Epithelial cell of proximal tubule (primary cell): ENCODE measurements around the gene GPR15LG. TPM values are rescaled to one million over a fixed set of nuclear protein-coding genes. Genes with fewer than 3 reads are reported as not detected.
"Not testable (repeated sequence)": the region's sequence is repeated elsewhere in the genome, so short reads cannot be mapped to it uniquely, and the experiment has no call there.

ENCODE experiments used
- DNase-seq: peaks from one replicate; pipeline ENCODE4 v3.0.0-alpha.2; 2011; ENCODE audit warnings: low read depth
- H3K4me3 ChIP-seq: 2 replicates; pipeline ENCODE4 v1.5.1; 2011; ENCODE audit warnings: low read depth, mild to moderate bottlenecking, low read length
- total RNA-seq: library from RNA; depleted of rRNA; stranded (reverse); fragments of >200 nt; gene quantifications from 2 replicates; pipeline ENCODE4 v1.2.3, GENCODE V29; 2015
- TF ChIP-seq, protein P1 (sequence below): conservative IDR thresholded peaks from 2 replicates; pipeline ENCODE4 v1.5.1; 2012; ENCODE audit warnings: low read depth, mild to moderate bottlenecking, low read length

The GPR15LG gene
- total RNA-seq, 1 donor from 2014 or later, result not detected

DNA sequence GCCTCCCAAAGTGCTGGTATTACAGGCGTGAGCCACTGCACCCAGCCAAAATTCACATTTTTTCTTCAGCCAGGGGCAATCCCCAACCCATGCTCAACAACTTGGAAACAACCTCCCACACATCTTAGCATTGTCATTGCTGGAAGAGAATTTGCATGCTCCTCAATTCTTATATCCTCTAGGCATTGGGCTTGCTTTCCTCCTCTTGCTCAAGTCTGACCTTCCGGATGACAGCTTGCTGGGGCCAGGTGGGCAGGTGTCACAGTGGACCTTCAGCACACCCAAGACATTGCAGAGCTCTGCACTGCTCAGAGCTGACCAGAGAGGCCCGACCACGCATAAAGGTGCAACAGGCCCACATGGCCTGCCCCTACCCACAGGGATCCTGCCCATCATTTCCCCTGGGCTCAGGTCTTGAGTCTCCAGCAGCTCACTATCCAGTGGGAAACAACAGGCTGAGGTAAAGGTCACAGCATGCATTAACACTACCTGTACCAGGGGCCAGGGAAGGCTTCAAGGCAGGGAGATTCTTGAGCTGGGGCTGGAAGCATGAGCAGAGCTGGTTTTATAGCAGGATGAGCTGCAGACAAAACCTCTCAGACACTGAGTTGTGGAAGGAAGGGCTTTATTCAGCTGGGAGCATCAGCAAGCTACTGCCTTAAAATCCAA, 6.8 kb upstream of the GPR15LG start:
- TF ChIP-seq, protein P1, sequence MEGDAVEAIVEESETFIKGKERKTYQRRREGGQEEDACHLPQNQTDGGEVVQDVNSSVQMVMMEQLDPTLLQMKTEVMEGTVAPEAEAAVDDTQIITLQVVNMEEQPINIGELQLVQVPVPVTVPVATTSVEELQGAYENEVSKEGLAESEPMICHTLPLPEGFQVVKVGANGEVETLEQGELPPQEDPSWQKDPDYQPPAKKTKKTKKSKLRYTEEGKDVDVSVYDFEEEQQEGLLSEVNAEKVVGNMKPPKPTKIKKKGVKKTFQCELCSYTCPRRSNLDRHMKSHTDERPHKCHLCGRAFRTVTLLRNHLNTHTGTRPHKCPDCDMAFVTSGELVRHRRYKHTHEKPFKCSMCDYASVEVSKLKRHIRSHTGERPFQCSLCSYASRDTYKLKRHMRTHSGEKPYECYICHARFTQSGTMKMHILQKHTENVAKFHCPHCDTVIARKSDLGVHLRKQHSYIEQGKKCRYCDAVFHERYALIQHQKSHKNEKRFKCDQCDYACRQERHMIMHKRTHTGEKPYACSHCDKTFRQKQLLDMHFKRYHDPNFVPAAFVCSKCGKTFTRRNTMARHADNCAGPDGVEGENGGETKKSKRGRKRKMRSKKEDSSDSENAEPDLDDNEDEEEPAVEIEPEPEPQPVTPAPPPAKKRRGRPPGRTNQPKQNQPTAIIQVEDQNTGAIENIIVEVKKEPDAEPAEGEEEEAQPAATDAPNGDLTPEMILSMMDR, result no peak
- no peak for DNase-seq
- H3K4me3 ChIP-seq, result no peak overlapping the region

DNA sequence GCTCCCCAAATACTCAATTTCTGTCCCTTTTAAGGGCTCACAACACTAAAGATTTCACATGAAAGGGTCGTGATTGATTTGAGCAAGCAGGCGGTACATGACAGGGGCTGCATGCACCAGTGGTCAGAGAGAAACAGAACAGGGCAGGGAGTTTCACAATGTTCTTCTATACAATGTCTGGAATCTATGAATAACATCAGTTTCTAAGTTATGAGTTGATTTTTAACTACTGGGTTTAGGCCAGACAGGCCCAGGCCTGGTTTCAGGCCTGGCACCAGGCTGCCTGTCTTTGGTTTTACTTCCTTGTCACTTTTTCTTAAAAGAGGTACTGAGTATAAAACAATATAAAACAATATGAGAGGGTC, 6.3 kb upstream of the GPR15LG start:
- not testable (repeated sequence) for DNase-seq

DNA sequence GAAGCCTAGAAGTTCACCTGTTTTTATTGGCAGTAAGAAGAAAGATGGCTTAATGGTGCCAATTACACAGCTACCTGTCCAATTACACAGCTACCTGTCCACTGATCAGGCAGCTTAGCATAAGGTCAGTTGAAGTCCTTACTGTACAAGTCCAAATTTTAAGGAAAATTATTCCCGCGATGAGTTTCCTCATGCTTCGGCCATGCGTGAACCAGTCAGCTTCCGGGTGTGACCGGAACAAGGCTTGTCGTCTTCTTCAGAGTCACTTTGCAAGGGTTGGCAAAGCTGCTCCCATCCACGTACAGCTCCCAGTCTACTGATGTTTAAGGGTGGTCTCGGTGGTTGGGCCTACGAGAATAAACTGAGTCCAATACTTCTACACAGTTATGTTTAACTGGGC, 5.2 kb upstream of the GPR15LG start:
- not testable (repeated sequence) for DNase-seq
- peak overlapping the region; percentile 41 for H3K4me3 ChIP-seq

More for the DNA sequence above, 6.3 kb upstream of the GPR15LG start:
- H3K4me3 ChIP-seq, result not testable (repeated sequence)

DNA sequence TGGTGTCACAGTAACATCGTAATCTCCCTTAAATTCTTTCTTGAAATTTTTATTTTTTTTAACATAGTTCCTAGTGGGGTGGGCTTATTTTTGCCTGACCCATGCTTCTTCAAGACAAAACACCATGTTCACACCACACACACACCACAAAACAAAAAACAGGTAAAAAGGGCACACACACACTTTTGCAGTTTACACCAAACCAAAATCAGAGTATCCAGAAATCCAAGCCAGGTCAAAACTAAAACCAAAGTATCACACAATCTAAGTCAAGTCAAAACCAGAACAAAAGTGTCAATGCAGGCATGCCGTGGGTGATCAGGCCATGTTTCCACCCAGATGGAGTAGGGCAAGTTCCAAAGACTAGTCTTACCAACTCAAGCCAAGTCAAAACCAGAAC, 2.4 kb upstream of the GPR15LG start:
- peak overlapping the region; percentile 69 for H3K4me3 ChIP-seq

DNA sequence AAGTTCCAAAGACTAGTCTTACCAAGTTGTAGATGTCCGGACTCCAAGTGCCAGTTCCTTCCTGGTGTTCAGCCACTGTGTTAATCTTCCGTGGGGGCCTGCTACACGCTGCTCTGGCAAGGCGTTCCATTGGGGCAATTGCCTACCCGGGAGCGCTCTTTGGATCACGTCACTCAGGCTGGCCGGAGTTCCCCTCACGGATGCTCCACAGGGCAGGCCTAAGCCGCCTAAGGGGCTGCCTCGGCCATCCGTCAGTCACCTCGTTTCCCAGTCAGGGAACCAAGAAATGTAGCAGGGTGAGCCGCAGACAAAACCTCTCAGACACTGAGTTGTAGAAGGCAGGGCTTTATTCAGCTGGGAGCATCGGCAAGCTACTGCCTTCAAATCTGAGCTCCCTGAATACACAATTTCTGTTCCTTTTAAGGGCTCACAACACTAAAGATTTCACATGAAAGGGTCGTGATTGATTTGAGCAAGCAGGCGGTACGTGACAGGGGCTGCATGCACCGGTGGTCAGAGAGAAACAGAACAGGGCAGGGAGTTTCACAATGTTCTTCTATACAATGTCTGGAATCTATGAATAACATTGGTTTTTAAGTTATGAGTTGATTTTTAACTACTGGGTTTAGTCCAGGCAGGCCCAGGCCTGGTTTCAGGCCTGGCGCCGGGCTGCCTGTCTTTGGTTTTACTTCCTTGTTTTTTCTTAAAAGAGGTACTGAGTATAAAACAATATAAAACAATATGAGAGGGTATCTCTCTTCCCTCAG, 1.7 kb upstream of the GPR15LG start:
- peak overlapping the region; percentile 69 for H3K4me3 ChIP-seq
- DNase-seq, result peak; percentile 56

More for the DNA sequence above, 2.4 kb upstream of the GPR15LG start:
- DNase-seq, result not testable (repeated sequence)

DNA sequence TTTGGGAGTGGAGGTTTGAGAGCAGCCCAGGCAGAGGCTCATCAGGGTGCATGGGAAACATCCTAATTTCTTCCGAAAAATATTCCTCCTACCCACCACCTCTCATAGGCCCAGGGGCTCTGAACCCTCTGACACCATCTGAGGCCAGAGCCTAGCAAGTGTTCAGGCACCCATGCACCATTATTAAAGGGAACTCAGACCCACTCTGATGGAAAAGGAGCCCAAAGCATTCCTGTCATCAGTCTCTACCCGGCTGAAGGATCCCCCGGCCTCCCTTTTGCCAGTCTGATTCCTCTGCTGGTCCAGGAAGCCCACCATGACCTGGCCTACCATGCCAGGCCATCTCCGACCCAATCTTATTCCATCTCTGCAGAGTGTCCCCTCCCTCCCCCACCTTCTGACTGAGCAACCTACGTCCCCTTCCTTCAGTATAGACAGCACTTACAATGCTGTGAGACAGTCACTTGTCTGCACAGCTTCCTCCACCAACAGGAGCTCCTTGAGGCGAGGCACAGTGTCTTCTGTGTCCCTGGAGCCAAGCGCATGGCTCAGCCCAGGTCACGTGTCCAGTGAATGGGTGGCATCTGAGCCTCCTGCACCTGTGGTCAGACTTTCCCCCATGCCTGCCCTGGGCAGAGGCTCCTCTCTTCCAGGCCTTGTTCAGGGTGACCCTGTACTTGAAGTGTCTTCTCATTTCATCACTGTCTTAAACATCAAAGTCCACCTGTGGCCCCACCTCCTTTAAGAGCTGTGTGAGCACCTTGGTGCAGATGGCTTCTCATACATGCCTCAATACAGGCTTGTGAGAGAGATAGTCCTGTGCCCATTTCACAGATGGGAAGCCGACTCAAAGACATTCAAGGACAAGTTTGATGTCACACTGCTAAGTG, 889 bp upstream of the GPR15LG start:
- DNase-seq, result no peak
- TF ChIP-seq, protein P1, result no peak
- H3K4me3 ChIP-seq, result peak overlapping the region; percentile 69

DNA sequence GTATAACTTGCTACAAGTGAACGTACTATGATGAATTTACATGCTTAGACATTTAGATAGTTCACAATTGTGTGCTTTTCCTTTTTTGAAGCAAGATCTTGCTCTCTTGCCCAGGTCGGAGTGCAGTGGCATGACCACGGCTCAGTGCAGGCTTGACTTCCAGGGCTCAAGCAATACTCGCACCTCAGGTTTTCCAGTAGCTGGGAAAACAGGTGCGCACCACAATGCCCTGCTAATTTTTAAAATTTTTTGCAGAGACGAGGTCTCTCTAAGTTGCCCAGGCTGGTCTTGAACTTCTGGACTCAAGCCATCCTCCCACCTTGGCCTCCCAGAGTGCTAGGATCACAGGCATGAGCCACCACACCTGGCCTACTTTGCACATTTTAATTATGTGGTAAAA, 1.8 kb downstream of the GPR15LG start:
- TF ChIP-seq, protein P1, result no peak

DNA sequence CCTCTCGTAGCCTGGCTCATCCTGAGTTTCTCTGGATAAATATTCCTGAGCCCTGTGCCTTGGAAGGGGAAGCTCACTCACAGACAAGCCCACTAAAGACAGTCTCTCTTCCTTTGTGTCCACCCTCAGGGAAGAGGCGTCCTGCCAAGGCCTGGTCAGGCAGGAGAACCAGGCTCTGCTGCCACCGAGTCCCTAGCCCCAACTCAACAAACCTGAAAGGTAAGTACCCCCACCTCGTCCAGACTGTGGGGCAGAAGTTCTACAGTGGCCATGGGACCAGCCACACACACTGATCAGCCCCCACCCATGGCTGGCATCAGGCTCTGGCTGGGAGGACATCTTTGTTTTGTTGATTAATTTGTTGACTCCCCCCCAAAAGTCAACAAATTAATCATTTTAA, 2.8 kb downstream of the GPR15LG start:
- TF ChIP-seq, protein P1, result no peak
- no peak overlapping the region for H3K4me3 ChIP-seq
- no peak for DNase-seq

More for the DNA sequence above, 1.8 kb downstream of the GPR15LG start:
- no peak for DNase-seq
- no peak overlapping the region for H3K4me3 ChIP-seq
